HepG2 (cell line): ENCODE results near the gene TBX21. TPM values are rescaled to one million over a fixed set of nuclear protein-coding genes. Genes with fewer than 3 reads are reported as not detected.

Source experiments
- ATAC-seq: fragments of 200-7000 bp; cut with Tn5 transposase; 3 replicates; pipeline ENCODE4 v1.9.1; 2020; ENCODE audit warnings: mild to moderate bottlenecking, moderate library complexity
- BruUV-seq: library from RNA; stranded (reverse); fragments of 400-500 nt; replicated peaks from 2 replicates; lab custom pipeline; 2021; lab: Mats Ljungman, UMichigan
- CTCF ChIA-PET: fragments of 300-600 bp; formaldehyde crosslinking; extraction: SDS; loops from one replicate; lab custom pipeline; 2021; ENCODE audit warnings: low total read pairs, inconsistent platforms, low intra/inter-chr PET ratio; lab: Yijun Ruan, JAX
- POLR2A ChIA-PET: fragments of 350-600 bp; sonication (Branson Sonifier 250); formaldehyde crosslinking; loops from one replicate; lab custom pipeline; 2020; ENCODE audit warnings: antibody characterized with exemption, inconsistent platforms; lab: Yijun Ruan, JAX
- DNase-seq: peaks from one replicate; pipeline ENCODE4 v3.0.0-alpha.2; 2015; ENCODE audit warnings: low spot score
- FAIRE-seq: peaks from 3 replicates; lab custom pipeline; 2011; peaks lifted over from hg19 to GRCh38; lab: Jason Lieb, UNC
- H2AFZ ChIP-seq: one replicate; pipeline ENCODE4 v1.6.1; 2011; ENCODE audit warnings: low read length, inconsistent platforms
- H3K27ac ChIP-seq: fragments of 300-600 bp; 3 replicates; pipeline ENCODE4 v1.8.0; 2011; ENCODE audit warnings: mixed run types, mild to moderate bottlenecking, mixed read lengths, low read length, inconsistent platforms; ENCODE audit not compliant: insufficient read depth; ENCODE audit errors: extremely low read length
- H3K27me3 ChIP-seq, 2 experiments: fragments of 200-600 bp in 1 of 2; 2 replicates in 1 of 2; 3 replicates in 1 of 2; pipeline versions ENCODE4 v1.6.0 to v1.8.0; 2011; ENCODE audit warnings: low read length in 2 of 2, mild to moderate bottlenecking in 2 of 2, moderate library complexity in 2 of 2, inconsistent platforms in 1 of 2; ENCODE audit not compliant: insufficient read depth in 2 of 2, control insufficient read depth in 1 of 2
- H3K36me3 ChIP-seq, 2 experiments: fragments of 200-600 bp in 1 of 2; replicated peaks in 1 of 2; 2 replicates in 1 of 2; 3 replicates in 1 of 2; pipeline versions ENCODE4 v1.5.1 to v1.8.0; 2011; ENCODE audit warnings: low read length in 2 of 2, inconsistent platforms in 1 of 2; ENCODE audit not compliant: insufficient read depth in 2 of 2, control insufficient read depth in 1 of 2
- H3K4me1 ChIP-seq: 2 replicates; pipeline ENCODE4 v1.5.1; 2012; ENCODE audit warnings: low read length, inconsistent platforms; ENCODE audit not compliant: insufficient read depth
- H3K4me2 ChIP-seq: 2 replicates; pipeline ENCODE4 v1.6.0; 2011; ENCODE audit warnings: low read depth, low read length, inconsistent platforms
- H3K4me3 ChIP-seq, 3 experiments: fragments of 200-600 bp in 1 of 3; sonication (generic), shearing (Covaris generic) in 1 of 3; replicated peaks in 1 of 3; 2 replicates each; pipeline ENCODE4 v1.5.1; 2011 to 2016; ENCODE audit warnings: low read length in 3 of 3, inconsistent platforms in 2 of 3, low read depth in 2 of 3, mild to moderate bottlenecking in 2 of 3, control low read depth in 1 of 3, mixed read lengths in 1 of 3; ENCODE audit not compliant: insufficient read depth in 1 of 3
- H3K79me2 ChIP-seq: one replicate; pipeline ENCODE4 v1.6.1; 2011; ENCODE audit warnings: low read length, inconsistent platforms; ENCODE audit not compliant: insufficient read depth
- H3K9ac ChIP-seq: 2 replicates; pipeline ENCODE4 v1.6.0; 2011; ENCODE audit warnings: mild to moderate bottlenecking, low read depth, low read length, inconsistent platforms; ENCODE audit not compliant: insufficient read depth
- H3K9me3 ChIP-seq: 2 replicates; pipeline ENCODE4 v1.5.1; 2012; ENCODE audit warnings: mild to moderate bottlenecking, low read length
- H4K20me1 ChIP-seq: 2 replicates; pipeline ENCODE4 v1.6.0; 2011; ENCODE audit warnings: inconsistent platforms, mild to moderate bottlenecking, low read length, moderate library complexity; ENCODE audit not compliant: insufficient read depth
- ATAD3A ChIP-seq: sonication (generic); formaldehyde crosslinking; IDR thresholded peaks from 2 replicates; pipeline ENCODE4 v1.4.0; 2020; ENCODE audit warnings: missing genetic modification reagents
- CENPX ChIP-seq: sonication (generic); formaldehyde crosslinking; IDR thresholded peaks from 2 replicates; pipeline ENCODE4 v1.9.0; 2021; ENCODE audit warnings: mild to moderate bottlenecking, missing genetic modification reagents, moderate library complexity
- HDAC1 ChIP-seq: sonication (generic); formaldehyde crosslinking; IDR thresholded peaks from 2 replicates; pipeline ENCODE4 v1.5.1; 2020; ENCODE audit warnings: mild to moderate bottlenecking, missing genetic modification reagents
- HIVEP1 ChIP-seq: sonication (generic); formaldehyde crosslinking; IDR thresholded peaks from 2 replicates; pipeline ENCODE4 v1.4.0; 2020; ENCODE audit warnings: mild to moderate bottlenecking, missing genetic modification reagents
- HNRNPK ChIP-seq: fragments of 200-400 bp; formaldehyde crosslinking; IDR thresholded peaks from 2 replicates; pipeline ENCODE4 v1.6.1; 2018; ENCODE audit warnings: low read length, low read depth, moderate library complexity, mild to moderate bottlenecking; ENCODE audit not compliant: poor library complexity, severe bottlenecking
- KDM5A ChIP-seq: fragments of 200-600 bp; sonication (generic); IDR thresholded peaks from 2 replicates; pipeline ENCODE4 v1.7.0; 2018; ENCODE audit warnings: antibody characterized with exemption, mild to moderate bottlenecking, low read length, borderline replicate concordance
- NCOA5 ChIP-seq: sonication (generic); formaldehyde crosslinking; IDR thresholded peaks from 2 replicates; pipeline ENCODE4 v1.4.0; 2020; ENCODE audit warnings: missing genetic modification reagents
- PRDM4 ChIP-seq: sonication (generic); formaldehyde crosslinking; IDR thresholded peaks from 2 replicates; pipeline ENCODE4 v1.9.0; 2021; ENCODE audit warnings: missing genetic modification reagents, borderline replicate concordance
- SKIL ChIP-seq: sonication (generic); formaldehyde crosslinking; IDR thresholded peaks from 2 replicates; pipeline ENCODE4 v1.8.0; 2022; ENCODE audit warnings: missing genetic modification reagents, mild to moderate bottlenecking, moderate library complexity, borderline replicate concordance
- SMAD9 ChIP-seq: sonication (generic); formaldehyde crosslinking; IDR thresholded peaks from 2 replicates; pipeline ENCODE4 v1.5.1; 2020; ENCODE audit warnings: mild to moderate bottlenecking, missing genetic modification reagents
- SYNCRIP ChIP-seq: fragments of 200-400 bp; formaldehyde crosslinking; IDR thresholded peaks from 2 replicates; pipeline ENCODE4 v1.6.1; 2018; ENCODE audit warnings: mild to moderate bottlenecking, low read depth, low read length; ENCODE audit not compliant: insufficient read depth
- TERF1 ChIP-seq: sonication (generic); formaldehyde crosslinking; IDR thresholded peaks from 2 replicates; pipeline ENCODE4 v1.8.0; 2022; ENCODE audit warnings: mild to moderate bottlenecking, missing genetic modification reagents, moderate library complexity
- ZC3H4 ChIP-seq: sonication (generic); formaldehyde crosslinking; IDR thresholded peaks from 2 replicates; pipeline ENCODE4 v1.4.0; 2020; ENCODE audit warnings: missing genetic modification reagents, borderline replicate concordance
- ZFP36L2 ChIP-seq: sonication (generic); formaldehyde crosslinking; IDR thresholded peaks from 2 replicates; pipeline ENCODE4 v1.4.0; 2020; ENCODE audit warnings: missing genetic modification reagents
- ZIK1 ChIP-seq: sonication (generic); formaldehyde crosslinking; IDR thresholded peaks from 2 replicates; pipeline ENCODE4 v1.5.0; 2020; ENCODE audit warnings: mild to moderate bottlenecking, low read depth, missing genetic modification reagents, borderline replicate concordance
- ZNF367 ChIP-seq: sonication (generic); formaldehyde crosslinking; IDR thresholded peaks from 2 replicates; pipeline ENCODE4 v1.4.0; 2020; ENCODE audit warnings: missing genetic modification reagents, borderline replicate concordance
- ZNF644 ChIP-seq: IDR thresholded peaks from 2 replicates; pipeline ENCODE4 v1.6.1; 2016; ENCODE audit warnings: low read depth
- WGBS: methylation state at CpG from one replicate; pipeline ENCODE4 v1.1.6; 2017; ENCODE audit warnings: low lambda C conversion rate; 5-methylcytosine and 5-hydroxymethylcytosine counted together
- in situ Hi-C: cut with HindIII; loops from 2 replicates; pipeline ENCODE4 v1.10.0; 2017; ENCODE audit warnings: low pct_unique_long_range_greater_than_20kb; ENCODE audit not compliant: extremely low pct_ligation_motif_present
- intact Hi-C: fragments of 100-400 bp; cut with micrococcal nuclease; formaldehyde crosslinking; loops from one replicate; pipeline ENCODE4 v1.10.0; 2022; ENCODE audit not compliant: unreplicated experiment
- polyA plus RNA-seq, 8 experiments: library from polyadenylated mRNA; depleted of rRNA in 3 of 8; stranded (reverse) in 7 of 8; unstranded in 1 of 8; fragments of >200 nt; fragmentation: Illumina TruSeq in 4 of 8; extraction: Trizol in 4 of 8; gene quantifications; 2 replicates each; pipeline versions ENCODE4 v1.2.1 to v1.2.3, GENCODE V29; 2011 to 2016; ENCODE audit warnings: low read depth in 4 of 8, missing spikeins in 1 of 8, mixed read lengths in 1 of 8; ENCODE audit not compliant: insufficient read depth in 1 of 8
- total RNA-seq, 5 experiments: library from RNA; depleted of rRNA; stranded (reverse); fragments of >200 nt; fragmentation: Illumina TruSeq; extraction: Trizol; gene quantifications; 2 replicates each; pipeline ENCODE4 v1.2.3, GENCODE V29; 2016; ENCODE audit warnings: low read depth in 1 of 5

Gene TBX21
- total and polyA plus RNA-seq, 2 of the 13 experiments (the other 11 are each of a cell fraction or from before 2014, with no cell fraction given), result not detected

GRCh38 chr17:47778184-47778635 lies 45.2 kb downstream of the TBX21 start:
- 56% methylated on average over 38 of the region's 45 CpGs for WGBS
- Histone ChIP-seq H4K20me1 (peaks cover 4% of the 10 kb centered on the region; the same call in 1 of the 2 replicates), H3K9ac (no peak overlapping the region), H3K4me1 (no peaks in the 10 kb centered on the region), H3K4me3 (no peak overlapping the region), H3K27ac (no peak overlapping the region), H3K36me3 (no peaks in the 10 kb centered on the region), H3K79me2 (no peaks in the 10 kb centered on the region), H3K27me3 (peaks cover 4 to 55% of the 10 kb centered on the region in 2 experiments; a peak in 3 of 5 replicates), H3K9me3 (no peaks in the 10 kb centered on the region), H2AFZ (no peak overlapping the region), H3K4me2 (no peak overlapping the region)
- FAIRE-seq (no peak), ATAC-seq (no peak), DNase-seq (no peak)
- POLR2A ChIA-PET, result no interaction called here
- in situ Hi-C loops (no loop called here), intact Hi-C loops (no loop called here)
- CTCF ChIA-PET, result no interaction called here
- TF ChIP-seq CENPX (CRISPR knock-in tag), result no peak
- TF ChIP-seq HNRNPK, result no peak
- no peak for TF ChIP-seq SKIL (CRISPR knock-in tag)
- no peak for TF ChIP-seq KDM5A
- no peak for TF ChIP-seq HIVEP1
- TF ChIP-seq TERF1 (CRISPR knock-in tag), result no peak
- TF ChIP-seq ZC3H4 (CRISPR knock-in tag), result no peak
- no peak for TF ChIP-seq NCOA5 (CRISPR knock-in tag)
- TF ChIP-seq PRDM4, result no peak
- no peak for TF ChIP-seq ZNF367 (CRISPR knock-in tag)
- TF ChIP-seq ZIK1, result no peak
- no peak for TF ChIP-seq HDAC1
- no peak for TF ChIP-seq ZFP36L2 (CRISPR knock-in tag)
- no peak for TF ChIP-seq SMAD9 (CRISPR knock-in tag)
- no peak for TF ChIP-seq ZNF644 (CRISPR knock-in tag)
- no peak for TF ChIP-seq ATAD3A (CRISPR knock-in tag)
- no peak for TF ChIP-seq SYNCRIP
- BruUV-seq, result no TSS peak
